HG03095 (cell line): ENCODE data around the gene UBE2V1.
"Not testable (repeated sequence)": the region's sequence is repeated elsewhere in the genome, so short reads cannot be mapped to it uniquely, and the experiment has no call there.

ENCODE experiments used
- ATAC-seq: cut with Tn5 transposase; IDR thresholded peaks from one replicate; pipeline ENCODE4 v1.9.1; 2021; ENCODE audit warnings: moderate library complexity; ENCODE audit not compliant: unreplicated experiment

The UBE2V1 gene

GRCh38 chr20:50115591-50116367 lies 2.8 kb upstream of the UBE2V1 start:
- ATAC-seq: peak; percentile 68

- no peak for ATAC-seq
Observed at GRCh38 chr20:50115041-50115512, 2.1 kb upstream of the UBE2V1 start.

- no peak for ATAC-seq
Observed at GRCh38 chr20:50113420-50114224, 672 bp upstream of the UBE2V1 start.

DNA sequence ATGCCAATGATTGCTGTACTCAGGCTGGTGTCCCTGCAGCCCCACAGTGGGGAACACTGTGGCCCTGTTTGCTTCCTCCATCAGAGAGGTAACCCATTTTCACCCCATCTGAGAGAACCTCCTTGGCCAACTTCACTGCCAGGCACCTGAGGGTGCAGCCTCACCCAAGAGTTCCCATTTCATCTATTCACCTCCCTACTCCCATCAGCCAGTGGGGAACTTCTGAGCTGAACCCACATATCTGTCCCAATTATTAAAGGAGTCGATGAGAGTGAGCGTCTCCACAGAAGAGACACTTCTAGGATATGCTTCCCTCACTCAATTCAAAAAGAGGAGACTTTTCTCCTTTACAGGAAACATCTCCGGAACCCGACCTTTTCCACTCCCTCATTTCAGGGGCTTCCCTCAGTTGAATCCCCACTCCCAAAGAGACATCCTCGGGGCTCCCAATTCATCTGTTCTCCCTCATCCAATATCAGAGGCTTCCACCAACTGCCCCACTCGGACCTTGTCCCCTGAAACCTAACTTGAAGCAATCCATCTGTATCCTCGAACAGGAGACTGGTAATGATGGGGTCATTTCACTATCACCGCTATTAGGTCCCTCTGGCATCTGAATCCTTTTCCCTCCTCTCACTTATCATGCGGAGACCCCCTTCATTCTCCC lies 988 bp downstream of the UBE2V1 start:
- ATAC-seq: no peak

- ATAC-seq: no peak
Observed at GRCh38 chr20:50111120-50111828, 1.7 kb downstream of the UBE2V1 start.

GRCh38 chr20:50110141-50111047 lies 2.6 kb downstream of the UBE2V1 start:
- ATAC-seq: peak; percentile 46

DNA sequence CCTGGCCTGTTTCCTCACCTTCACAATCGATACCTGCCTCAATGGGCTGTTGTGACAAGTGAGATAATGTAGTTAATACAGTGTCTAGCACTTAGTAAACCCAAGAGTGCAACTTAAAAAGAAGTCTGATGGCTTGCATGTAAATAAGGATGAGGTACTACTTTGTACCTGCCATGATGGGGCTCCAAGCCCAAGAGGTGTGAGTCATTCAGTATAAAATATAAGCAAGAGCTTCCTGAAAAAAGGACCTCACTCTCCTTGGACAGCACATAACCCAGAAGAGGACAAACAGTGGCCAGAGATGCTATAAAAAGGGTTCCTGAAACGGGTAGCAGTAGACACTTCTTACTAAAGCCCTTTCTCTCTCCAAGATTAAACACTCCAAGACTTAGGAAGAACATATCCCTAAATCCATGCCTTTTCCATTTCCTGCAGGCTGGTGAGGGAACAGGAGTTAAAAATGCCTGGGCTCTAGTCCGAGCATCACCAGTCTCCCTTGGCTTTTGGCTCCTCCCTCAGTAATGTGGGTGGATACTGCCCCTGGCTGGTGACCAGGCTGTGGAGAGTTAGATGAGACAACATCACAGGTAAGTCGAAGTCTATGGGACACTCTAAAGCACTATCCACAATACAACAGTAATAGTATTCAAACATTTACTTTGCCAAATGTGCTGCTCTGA lies 4.3 kb downstream of the UBE2V1 start:
- ATAC-seq: no peak

DNA sequence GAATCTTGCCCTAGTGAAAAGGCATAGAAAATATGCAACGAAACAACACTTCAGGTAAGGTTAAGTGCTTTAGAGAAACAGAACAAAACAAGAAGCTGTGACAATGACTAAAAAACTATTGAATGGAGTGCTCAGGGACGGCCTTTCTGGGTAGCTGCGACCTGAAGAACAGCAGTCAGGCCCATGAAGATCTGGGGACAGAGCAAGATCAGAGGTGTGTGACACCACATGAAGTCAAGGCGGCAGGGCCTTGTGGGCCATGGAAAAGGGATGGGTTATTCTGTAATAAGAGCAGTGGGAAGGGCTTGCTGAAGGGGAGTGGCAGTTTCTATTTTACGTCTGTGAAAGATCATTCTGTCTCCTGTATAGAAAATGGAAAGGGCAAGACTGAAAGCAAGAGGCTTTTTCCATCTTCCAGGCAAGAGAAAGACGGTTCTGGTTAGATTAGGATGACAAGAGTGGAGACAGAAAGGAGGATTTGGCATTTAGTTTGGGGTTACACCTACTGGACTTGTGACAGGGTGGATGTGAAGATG lies 5.1 kb downstream of the UBE2V1 start:
- no peak for ATAC-seq

DNA sequence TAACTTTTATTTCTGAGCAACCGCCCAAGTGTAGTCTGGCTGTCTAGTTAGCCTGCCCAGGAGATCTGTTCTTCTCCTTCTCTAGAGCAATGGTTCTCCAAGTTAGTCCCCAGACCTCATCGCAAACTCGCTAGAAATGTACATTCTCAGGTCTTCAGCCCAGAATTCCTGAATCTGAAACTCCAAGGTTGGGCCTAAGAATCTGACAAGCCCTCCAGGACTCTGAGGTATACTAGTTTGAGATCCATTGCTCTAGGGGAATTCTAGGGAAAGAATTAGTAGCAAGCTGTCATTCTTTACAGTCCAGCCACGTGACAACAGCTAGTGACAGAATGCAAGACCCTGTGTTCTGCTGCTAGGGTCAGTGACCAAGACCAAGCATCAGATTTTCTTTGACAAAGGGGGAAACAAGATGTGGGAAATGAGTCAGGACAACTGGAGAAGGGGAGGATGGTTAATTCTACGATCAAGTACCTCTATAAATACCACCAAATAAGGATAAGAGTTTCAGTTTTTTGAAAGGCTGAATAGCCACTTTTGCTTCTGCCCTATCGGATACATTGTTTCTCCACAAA lies 5.8 kb downstream of the UBE2V1 start:
- no peak for ATAC-seq

GRCh38 chr20:50106669-50107068 lies 6.3 kb downstream of the UBE2V1 start:
- not testable (repeated sequence) for ATAC-seq

DNA sequence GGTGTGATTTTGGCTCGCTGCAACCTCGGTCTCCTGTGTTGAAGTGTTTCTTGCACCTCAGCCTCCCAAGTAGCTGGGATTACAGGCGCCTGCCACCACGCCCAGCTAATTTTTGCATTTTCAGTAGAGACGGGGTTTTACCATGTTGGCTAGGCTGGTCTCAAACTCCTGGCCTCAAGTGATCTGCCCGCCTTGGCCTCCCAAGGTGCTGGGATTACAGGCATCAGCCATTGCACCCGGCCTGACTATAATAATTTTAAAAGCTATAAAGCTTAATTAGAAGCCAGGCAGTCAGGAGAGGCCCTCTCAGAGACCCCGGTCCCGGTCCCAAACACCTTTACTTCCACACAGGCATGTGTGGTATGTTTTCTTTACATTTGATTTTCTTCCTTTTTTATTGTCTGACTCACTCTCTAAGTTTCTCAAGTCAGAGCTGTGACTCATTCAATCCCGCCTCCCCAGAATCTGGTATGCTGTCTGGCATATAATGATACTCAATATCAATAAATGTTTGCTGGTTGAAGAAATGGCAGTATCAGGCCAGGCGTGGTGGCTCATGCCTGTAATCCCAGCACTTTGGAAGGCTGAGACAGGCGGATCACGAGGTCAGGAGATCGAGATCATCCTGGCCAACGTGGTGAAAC lies 9.4 kb downstream of the UBE2V1 start:
- ATAC-seq: not testable (repeated sequence)

DNA sequence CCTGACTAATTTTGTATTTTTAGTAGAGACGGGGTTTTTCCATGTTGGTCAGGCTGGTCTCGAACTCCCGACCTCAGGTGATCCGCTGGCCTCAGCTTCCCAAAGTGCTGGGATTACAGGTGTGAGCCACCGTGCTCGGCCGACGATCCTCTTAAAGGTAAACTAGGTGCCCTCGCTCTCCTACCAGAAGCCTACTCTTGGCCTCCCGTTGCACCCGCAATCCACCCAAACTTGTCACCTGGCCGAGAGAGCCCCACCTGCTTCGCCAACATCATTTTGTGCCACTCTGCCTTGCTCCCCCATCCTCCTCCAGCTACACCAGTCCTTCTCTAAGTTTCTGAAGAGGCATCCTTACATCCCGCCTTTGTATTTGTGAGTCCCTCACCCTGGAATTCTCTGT lies 10.4 kb downstream of the UBE2V1 start:
- not testable (repeated sequence) for ATAC-seq

- ATAC-seq: no peak
Observed at GRCh38 chr20:50101887-50102286, 11.1 kb downstream of the UBE2V1 start.

- no peak for ATAC-seq
Observed at GRCh38 chr20:50101281-50101680, 11.7 kb downstream of the UBE2V1 start.

DNA sequence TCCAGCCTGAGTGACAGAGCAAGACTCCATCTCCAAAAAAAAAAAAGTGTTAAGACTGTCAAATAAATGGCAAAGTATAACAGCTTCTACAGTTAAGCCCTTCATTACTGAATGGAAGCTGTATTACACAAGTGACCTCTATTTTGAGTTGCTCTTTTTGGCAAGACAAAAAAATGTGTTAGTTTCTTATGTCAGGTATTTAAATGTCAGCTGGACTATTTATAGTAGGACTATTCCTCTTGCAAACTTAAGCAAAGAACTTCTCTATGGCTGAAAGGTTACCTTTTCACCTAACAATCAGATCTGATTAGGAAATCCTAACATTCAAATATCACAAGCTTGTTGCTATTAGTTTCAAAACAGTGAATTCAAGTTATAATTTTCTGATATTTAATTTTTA lies 12.4 kb downstream of the UBE2V1 start:
- no peak for ATAC-seq

- ATAC-seq: no peak
Observed at GRCh38 chr20:50099565-50099991, 13.4 kb downstream of the UBE2V1 start.

DNA sequence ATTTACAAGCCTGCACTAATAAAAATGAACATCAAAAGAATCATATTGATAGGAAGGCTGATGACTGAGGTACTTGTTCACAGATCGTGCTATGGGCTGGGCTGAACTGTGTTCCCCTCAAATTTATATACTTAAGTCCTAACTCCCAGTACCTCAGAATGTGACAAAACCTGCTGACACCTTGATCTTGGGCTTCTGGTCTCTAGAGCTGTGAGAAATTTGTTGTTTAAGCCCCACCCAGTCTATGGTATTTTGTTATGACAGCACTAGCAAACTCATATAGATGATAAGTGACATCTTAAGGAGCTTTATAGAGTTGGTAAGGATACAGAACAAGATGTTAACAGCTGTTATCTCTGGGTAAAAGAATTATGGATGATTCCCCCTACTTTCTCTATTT lies 13.8 kb downstream of the UBE2V1 start:
- ATAC-seq: no peak

GRCh38 chr20:50098259-50098658 lies 14.7 kb downstream of the UBE2V1 start:
- ATAC-seq: no peak
